Activated T-cell treated with anti-CD3 and anti-CD28 coated beads, Interleukin-2, amount 50 U/mL, for 72 hours (primary cell): ENCODE results near the gene POLRMT. TPM values are rescaled to one million over a fixed set of nuclear protein-coding genes. Genes with fewer than 3 reads are reported as not detected.
"Not testable (repeated sequence)": the region's sequence is repeated elsewhere in the genome, so short reads cannot be mapped to it uniquely, and the experiment has no call there.

Experiments used
- ATAC-seq, 2 donors: fragments of 150-1000 bp; cut with Tn5 transposase; replicated peaks in 1 of 2; 2 replicates each; pipeline ENCODE4 v1.10.0; 2021; ENCODE audit warnings: moderate library complexity in 2 of 2, mild to moderate bottlenecking in 1 of 2
- DNase-seq, 2 donors: peaks; one replicate each; pipeline ENCODE4 v3.0.0; 2021 to 2022; ENCODE audit warnings: mixed read lengths in 1 of 2
- H3K27ac Mint-ChIP-seq: one replicate; pipeline ENCODE4 v1.8.0; 2022; ENCODE audit warnings: mild to moderate bottlenecking, moderate library complexity, mixed read lengths
- H3K27me3 Mint-ChIP-seq: one replicate; pipeline ENCODE4 v1.8.0; 2022; ENCODE audit warnings: low read depth, mixed read lengths
- H3K36me3 Mint-ChIP-seq, 2 donors: one replicate each; pipeline ENCODE4 v1.8.0; 2022; ENCODE audit warnings: mixed read lengths in 2 of 2, mild to moderate bottlenecking in 1 of 2; ENCODE audit not compliant: insufficient read depth in 2 of 2
- H3K4me1 Mint-ChIP-seq: one replicate; pipeline ENCODE4 v1.8.0; 2022; ENCODE audit warnings: low read depth, mixed read lengths
- H3K4me3 Mint-ChIP-seq, 2 donors: one replicate each; pipeline ENCODE4 v1.8.0; 2022; ENCODE audit warnings: mild to moderate bottlenecking in 2 of 2, mixed read lengths in 2 of 2, moderate library complexity in 2 of 2
- H3K9me3 Mint-ChIP-seq, 2 donors: one replicate each; pipeline ENCODE4 v1.8.0; 2022; ENCODE audit warnings: mixed read lengths in 2 of 2
- total RNA-seq, 2 donors: library from RNA; stranded (reverse); gene quantifications; one replicate each; pipeline ENCODE4 v1.2.3, GENCODE V29; 2022

The POLRMT gene
- total RNA-seq, 2 donors from 2014 or later = 62.7 to 79.0 TPM

DNA sequence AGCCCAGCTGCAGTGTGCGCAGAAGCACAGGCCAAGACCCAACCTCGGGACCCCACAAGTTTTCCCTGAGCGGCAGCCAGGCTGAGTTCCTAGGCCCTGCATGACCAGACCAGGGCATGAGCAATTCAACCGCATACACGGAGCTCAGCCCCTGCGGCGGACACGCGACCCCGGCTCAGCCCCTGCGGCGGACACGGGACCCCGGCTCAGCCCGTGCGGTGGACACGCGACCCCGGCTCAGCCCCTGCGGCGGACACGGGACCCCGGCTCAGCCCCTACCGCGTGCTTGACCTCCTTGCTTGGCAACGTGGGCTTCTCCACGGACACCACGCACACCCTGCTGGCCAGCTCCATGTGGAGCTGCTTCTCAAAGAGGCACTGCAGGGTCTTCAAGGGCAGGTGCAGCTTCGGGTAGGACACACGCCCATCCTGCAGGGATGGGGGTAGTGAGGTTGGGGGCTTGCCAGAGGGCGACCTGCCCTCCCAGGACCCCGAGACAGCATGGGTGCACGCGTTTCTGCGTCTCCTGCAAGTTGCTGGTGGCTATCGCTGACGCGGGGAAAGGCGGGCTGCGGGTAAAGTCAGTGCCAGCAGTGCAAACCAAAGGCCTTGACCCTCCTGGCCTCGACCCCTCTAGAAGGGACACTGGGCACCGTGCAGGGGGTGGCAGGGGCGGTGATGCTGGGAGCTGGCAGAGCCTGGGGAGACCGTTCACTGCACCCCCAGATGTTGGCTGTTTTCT, 10.0 kb downstream of the POLRMT start:
- no peaks in the 10 kb centered on the region for H3K4me1 Mint-ChIP-seq
- H3K9me3 Mint-ChIP-seq = no peaks in the 10 kb centered on the region
- DNase-seq = no peak
- no peak for ATAC-seq
- no peaks in the 10 kb centered on the region for H3K27me3 Mint-ChIP-seq
- no peak overlapping the region for H3K4me3 Mint-ChIP-seq
- H3K36me3 Mint-ChIP-seq = peaks cover 1 to 5% of the 10 kb centered on the region in 2 donors
- no peak overlapping the region for H3K27ac Mint-ChIP-seq

DNA sequence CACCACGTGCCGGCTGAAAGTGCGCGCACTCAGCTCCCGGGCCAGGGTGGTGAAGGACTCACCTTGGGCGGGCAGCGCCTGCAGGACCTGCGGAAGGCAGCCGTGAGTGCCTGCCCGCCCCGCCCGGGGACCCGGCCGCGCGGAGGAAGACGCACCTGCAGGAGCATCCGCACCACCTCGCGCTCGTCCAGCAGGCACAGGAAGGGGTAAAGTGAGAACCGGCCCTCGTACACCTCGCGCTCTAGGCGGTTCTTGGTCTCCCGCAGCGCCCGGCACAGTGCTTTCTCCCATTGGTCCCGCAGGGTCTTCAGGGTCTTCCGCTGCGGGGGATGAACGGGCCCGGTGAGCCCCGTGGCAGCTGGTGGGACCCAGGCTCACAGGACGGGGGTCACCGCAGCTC, 10.7 kb downstream of the POLRMT start:
- no peak for DNase-seq
- H3K27me3 Mint-ChIP-seq = no peaks in the 10 kb centered on the region
- peaks cover 1 to 5% of the 10 kb centered on the region in 2 donors for H3K36me3 Mint-ChIP-seq
- H3K27ac Mint-ChIP-seq = no peak overlapping the region
- no peak for ATAC-seq
- H3K4me1 Mint-ChIP-seq = no peaks in the 10 kb centered on the region
- H3K9me3 Mint-ChIP-seq = no peaks in the 10 kb centered on the region
- no peak overlapping the region for H3K4me3 Mint-ChIP-seq

DNA sequence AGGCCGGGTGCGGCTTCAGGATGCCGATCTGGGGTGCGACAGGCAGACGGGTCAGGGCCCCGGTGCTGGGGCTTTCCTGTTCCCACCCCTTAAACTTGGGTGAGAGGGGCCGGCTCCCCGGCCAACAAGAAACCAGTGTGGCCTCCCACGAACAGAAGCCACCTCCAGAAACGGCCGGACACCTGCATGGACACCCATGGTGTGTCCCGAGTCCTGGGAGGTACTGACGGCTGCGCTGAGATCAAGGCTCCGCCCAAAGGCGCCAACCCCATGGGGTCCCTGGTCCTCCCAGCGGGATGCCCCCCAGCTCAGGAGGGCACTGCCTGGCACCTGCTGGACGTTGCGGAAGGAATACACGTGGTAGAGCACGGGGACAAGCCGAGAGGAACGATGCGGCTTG, 11.5 kb downstream of the POLRMT start:
- Mint-ChIP-seq H3K27me3 (no peaks in the 10 kb centered on the region), H3K27ac (no peak overlapping the region), H3K9me3 (no peaks in the 10 kb centered on the region), H3K4me3 (no peak overlapping the region), H3K4me1 (no peaks in the 10 kb centered on the region), H3K36me3 (peaks cover under 1 to 4% of the 10 kb centered on the region in 2 donors)
- ATAC-seq (no peak), DNase-seq (no peak)

DNA sequence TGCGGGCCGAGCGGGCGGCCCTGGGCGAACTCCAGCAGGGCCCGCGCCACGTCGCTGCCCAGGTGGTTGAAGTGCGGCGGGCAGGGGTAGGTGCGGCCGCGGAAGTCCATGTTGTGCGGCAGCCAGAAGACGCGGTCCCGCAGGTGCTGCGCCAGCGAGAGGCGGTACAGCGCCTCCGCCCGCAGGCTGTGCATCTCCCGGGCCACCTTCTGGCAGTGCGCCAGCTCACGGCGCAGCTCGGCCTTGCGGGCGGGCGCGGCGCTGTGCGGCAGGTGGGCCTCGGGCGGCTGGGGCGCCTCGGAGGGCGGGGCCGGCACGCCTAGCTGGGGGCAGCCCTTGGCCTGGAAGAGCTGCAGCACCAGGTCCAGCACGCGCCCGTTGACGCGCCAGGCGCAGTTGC, 12.1 kb downstream of the POLRMT start:
- not testable (repeated sequence) for ATAC-seq, H3K4me1 Mint-ChIP-seq, H3K27me3 Mint-ChIP-seq, DNase-seq, H3K36me3 Mint-ChIP-seq, H3K27ac Mint-ChIP-seq, H3K9me3 Mint-ChIP-seq, H3K4me3 Mint-ChIP-seq

DNA sequence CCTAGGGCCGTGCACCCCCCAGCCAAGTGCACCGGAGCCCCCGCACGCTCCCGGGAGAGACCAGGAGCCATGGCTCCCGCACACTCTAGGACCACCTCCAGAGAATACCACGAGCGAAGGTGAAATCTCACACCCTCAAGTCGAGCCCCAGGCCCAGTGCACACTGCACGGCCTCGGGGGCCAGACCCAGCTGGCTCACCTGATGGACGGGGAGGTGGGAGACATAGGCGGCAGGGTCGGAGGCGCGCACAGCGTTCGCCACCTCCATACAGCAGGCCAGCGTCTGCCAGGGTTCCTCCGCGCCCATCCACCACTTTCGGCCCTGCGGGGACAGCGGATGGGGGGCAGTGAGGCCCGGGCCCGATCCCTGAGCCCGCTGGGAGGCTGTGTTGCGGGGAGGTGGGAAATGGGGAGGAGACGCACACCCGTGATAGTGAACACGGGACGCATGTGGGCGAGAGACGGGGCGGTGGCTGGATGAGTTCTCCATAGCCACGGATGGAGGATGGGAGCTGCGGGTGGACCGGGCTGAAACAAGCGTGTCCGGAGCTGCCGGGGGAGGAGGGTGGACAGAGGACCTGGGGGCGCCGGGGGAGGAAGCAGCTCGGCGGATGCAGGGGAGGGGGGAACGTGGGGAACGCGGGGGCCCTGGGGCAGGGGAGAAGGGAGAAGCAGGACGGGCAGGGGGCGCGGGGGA, 13.0 kb downstream of the POLRMT start:
- ATAC-seq (no peak), DNase-seq (no peak)
- Mint-ChIP-seq H3K27ac (no peak overlapping the region), H3K36me3 (peaks cover 0 to 3% of the 10 kb centered on the region in 2 donors), H3K4me1 (no peaks in the 10 kb centered on the region), H3K9me3 (no peaks in the 10 kb centered on the region), H3K27me3 (no peaks in the 10 kb centered on the region), H3K4me3 (no peak overlapping the region)

DNA sequence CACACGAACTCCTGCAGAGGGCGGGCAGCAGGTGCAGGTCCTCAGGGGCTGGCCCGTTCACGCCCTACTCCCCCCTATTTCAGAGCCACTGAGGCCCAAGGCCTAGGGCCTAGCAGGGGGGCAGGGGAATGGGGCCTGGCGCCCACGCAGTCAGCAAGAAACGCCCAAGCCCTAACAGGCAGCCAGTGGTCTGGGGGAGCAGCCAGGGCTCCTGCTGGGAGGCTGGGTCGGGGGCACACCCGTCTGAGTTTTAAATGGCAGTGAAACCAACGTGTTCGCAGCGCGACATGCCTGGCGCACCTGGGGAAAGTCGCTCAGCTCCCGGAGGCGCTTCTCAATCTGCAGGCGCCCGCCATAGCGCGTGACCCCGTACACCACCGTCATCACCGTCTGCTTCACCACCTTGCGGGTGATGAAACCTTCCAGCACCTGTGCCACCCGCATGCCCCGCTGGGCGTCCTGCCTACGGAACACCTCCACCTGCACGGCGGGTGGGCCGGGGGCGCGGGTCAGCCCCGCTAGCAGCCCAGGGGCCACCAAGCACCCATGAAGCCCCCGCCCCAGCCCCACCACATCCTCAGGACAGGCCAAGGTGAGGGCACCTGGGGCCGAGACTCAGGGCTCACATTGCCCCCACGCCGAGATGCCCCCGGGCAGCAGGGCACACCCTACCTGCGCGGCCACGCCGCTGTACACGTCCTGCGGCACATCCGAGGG, 13.9 kb downstream of the POLRMT start:
- Mint-ChIP-seq H3K27me3 (no peaks in the 10 kb centered on the region), H3K9me3 (no peaks in the 10 kb centered on the region), H3K4me3 (no peak overlapping the region), H3K4me1 (no peaks in the 10 kb centered on the region), H3K36me3 (peaks cover 0 to 3% of the 10 kb centered on the region in 2 donors), H3K27ac (no peak overlapping the region)
- no peak for ATAC-seq
- DNase-seq = no peak

DNA sequence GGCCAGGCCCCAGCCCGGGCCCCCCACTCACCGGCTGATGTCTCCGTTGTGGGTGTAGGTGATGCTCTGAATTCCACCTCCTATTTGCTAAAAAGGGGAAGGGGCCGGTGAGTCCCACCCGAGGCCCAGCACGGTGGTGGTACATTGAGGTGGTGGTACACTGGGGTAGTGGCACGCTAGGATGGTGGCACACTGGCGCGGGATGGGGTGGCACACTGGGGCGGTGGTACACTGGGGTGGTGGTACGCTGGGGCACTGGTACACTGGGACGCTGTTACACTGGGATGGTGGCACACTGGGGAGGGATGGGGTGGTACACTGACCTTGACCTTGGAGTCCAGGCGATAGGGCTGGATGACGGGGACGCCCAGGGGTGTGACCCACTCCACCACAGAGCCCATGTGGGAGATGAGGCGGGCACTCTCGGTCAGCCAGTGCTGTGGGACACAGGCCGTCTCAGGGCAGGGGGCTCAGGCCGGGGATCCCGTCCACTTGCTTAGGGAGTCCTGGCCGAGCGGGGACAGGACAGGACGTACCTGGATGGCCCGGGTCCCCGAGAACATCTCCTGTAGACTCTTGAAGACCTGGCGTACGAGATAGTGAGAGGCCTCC, 14.6 kb downstream of the POLRMT start:
- ATAC-seq = no peak
- H3K27me3 Mint-ChIP-seq = no peaks in the 10 kb centered on the region
- H3K4me1 Mint-ChIP-seq = no peaks in the 10 kb centered on the region
- H3K27ac Mint-ChIP-seq = no peak overlapping the region
- H3K9me3 Mint-ChIP-seq = no peaks in the 10 kb centered on the region
- DNase-seq = no peak
- H3K36me3 Mint-ChIP-seq = peaks cover 0 to 3% of the 10 kb centered on the region in 2 donors
- no peak overlapping the region for H3K4me3 Mint-ChIP-seq

DNA sequence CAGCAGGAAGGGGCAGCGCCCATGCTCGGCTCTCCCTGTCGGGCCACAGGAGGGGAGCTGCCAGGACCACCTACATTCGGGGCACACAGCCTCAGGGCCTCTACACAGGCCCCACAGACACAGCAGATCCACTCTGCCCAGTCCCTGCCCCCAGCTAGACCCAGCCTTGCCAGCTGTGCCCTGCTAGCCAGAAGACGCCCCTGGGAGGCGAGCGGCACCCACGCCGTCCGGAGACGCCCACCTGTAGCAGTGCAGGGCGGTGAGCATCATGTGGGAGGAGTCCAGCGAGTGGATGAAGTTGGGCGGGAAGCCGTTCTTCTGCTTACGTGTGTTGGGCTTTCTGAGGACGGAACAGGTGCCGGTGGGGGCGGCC, 15.1 kb downstream of the POLRMT start:
- no peak for DNase-seq
- Mint-ChIP-seq H3K4me3 (no peak overlapping the region), H3K36me3 (peaks cover 0 to 3% of the 10 kb centered on the region in 2 donors), H3K4me1 (no peaks in the 10 kb centered on the region), H3K9me3 (no peaks in the 10 kb centered on the region), H3K27me3 (no peaks in the 10 kb centered on the region), H3K27ac (no peak overlapping the region)
- ATAC-seq = no peak

DNA sequence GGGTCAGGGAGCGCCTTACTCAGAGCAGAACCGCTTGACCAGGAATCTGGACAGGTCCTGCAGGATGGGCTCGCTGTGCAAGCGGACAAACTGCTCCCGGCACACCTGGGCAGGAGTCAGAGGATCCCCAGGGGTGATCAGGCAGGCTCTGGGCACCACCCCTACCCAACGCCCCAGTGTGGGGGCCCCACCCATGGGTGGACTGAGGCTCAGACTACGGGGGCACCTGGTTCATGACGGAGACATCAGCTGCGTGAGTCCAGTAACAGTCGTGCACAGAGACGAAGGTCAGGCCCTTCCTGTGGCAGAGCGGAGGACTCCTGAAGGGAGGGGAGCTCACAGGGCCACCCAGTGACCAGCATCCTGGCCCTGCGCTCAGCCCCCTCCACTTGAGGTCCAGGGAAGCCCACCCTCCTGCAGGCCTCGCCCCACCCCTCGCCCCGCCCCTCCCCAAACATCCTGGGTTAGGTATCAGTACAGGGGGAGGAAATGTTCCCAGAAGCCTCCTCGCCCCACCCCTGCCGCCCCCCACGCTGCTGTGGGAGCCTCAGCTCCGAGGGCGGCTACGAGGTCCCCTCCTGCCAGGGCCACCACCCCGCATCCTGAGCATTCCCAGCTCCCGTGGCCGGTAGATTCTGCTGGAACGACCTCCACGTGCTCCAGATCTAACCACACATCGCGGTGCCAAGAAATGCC, 15.6 kb downstream of the POLRMT start:
- H3K4me3 Mint-ChIP-seq = no peak overlapping the region

DNA sequence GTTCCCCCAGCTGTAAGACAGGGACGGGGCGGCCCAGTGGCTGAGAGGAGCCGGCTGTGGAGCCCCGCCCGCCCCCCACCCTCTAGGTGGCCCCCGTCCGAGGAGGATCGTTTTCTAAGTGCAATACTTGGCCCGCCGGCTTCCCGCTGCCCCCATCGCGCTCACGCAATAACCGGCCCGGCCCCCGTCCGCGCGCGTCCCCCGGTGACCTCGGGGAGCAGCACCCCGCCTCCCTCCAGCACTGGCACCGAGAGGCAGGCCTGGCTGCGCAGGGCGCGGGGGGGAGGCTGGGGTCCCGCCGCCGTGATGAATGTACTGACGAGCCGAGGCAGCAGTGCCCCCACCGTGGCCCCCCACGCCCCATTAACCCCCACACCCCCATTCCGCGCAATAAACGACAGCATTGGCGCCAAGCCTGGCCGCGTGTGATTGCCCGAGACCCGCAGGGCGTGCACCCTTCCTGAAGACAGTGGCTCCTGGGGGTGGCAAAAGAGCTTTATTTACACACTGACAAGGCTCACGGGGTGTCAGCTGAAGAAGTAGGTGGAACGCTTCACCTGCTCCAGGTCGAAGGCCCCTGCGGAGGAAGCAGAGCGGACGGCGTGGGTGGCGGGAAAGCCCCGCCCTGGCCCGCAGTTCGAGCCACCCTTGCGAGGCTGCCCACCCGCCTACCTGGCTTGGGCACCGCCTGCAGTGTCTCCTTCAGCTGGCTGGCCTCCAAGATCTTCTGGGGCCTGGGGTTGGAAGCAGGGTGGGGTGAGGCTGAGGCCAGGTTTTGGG, 16.4 kb downstream of the POLRMT start:
- Mint-ChIP-seq H3K27me3 (no peaks in the 10 kb centered on the region), H3K36me3 (peaks cover 2 to 3% of the 10 kb centered on the region in 2 donors), H3K4me1 (peaks cover 7% of the 10 kb centered on the region), H3K4me3 (no peak overlapping the region), H3K27ac (no peak overlapping the region), H3K9me3 (no peaks in the 10 kb centered on the region)
- no peak for ATAC-seq
- no peak for DNase-seq

More for the DNA sequence above, 15.6 kb downstream of the POLRMT start:
- no peaks in the 10 kb centered on the region for H3K27me3 Mint-ChIP-seq
- no peaks in the 10 kb centered on the region for H3K9me3 Mint-ChIP-seq
- peaks cover 5% of the 10 kb centered on the region for H3K4me1 Mint-ChIP-seq
- H3K36me3 Mint-ChIP-seq = peaks cover 0 to 3% of the 10 kb centered on the region in 2 donors
- no peak for DNase-seq
- no peak for ATAC-seq
- H3K27ac Mint-ChIP-seq = no peak overlapping the region

DNA sequence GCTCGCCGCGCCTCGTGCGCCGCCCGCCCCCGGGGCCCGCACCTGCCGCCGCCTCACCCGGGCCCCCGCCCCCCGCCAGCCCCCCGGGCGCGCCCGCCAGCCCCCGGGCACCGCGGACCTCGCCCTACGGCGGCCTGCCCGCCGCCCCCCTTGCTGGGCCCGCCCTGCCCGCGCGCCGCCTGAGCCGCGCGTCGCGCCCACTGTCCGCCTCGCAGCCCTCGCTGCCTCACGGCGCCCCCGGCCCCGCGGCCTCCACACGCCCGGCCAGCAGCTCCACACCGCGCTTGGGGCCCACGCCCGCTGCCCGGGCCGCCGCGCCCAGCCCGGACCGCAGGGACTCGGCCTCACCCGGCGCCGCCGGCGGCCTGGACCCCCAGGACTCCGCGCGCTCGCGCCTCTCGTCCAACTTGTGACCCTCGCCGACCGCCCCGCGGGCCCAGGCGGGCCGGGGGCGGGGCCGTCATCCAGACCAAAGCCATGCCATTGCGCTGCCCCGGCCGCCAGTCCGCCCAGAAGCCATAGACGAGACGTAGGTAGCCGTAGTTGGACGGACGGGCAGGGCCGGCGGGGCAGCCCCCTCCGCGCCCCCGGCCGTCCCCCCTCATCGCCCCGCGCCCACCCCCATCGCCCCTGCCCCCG, 17.2 kb downstream of the POLRMT start:
- DNase-seq (no peak), ATAC-seq (no peak)
- Mint-ChIP-seq H3K9me3 (no peaks in the 10 kb centered on the region), H3K36me3 (peaks cover 2 to 3% of the 10 kb centered on the region in 2 donors), H3K4me3 (no peak overlapping the region), H3K4me1 (peaks cover 14% of the 10 kb centered on the region), H3K27me3 (no peaks in the 10 kb centered on the region), H3K27ac (no peak overlapping the region)

DNA sequence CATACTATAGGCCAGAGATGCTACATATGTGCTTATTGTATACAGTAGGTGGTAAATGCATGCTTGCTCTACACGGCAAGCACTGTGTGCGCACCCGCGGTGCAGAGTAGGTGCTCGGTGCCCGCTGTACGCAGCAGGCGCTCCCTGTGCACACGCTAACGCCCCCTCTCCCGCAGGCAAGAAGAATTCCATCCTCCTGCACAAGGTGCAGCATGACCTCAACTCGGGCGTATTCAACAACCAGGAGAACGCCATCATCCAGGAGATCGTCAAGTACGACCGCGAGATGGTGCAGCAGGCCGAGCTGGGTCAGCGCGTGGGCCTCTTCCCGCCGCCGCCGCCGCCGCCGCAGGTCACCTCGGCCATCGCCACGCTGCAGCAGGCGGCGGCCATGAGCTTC, 17.7 kb downstream of the POLRMT start:
- peak overlapping the region in 1 of 2 donors; percentile 31 for H3K4me3 Mint-ChIP-seq
- no peak for ATAC-seq

More for the DNA sequence above, 17.7 kb downstream of the POLRMT start:
- Mint-ChIP-seq H3K9me3 (no peaks in the 10 kb centered on the region), H3K27ac (no peak overlapping the region), H3K36me3 (peaks cover 2 to 3% of the 10 kb centered on the region in 2 donors), H3K4me1 (peaks cover 20% of the 10 kb centered on the region), H3K27me3 (no peaks in the 10 kb centered on the region)
- no peak for DNase-seq
